MM.1S (cell line): Measurements from ENCODE around the gene SH3D19.

Experiments used
- DNase-seq: peaks from one replicate; pipeline ENCODE4 v3.0.0-alpha.2; 2015
- H2AFZ ChIP-seq: fragments of 300-600 bp; sonication (generic); 2 replicates; pipeline ENCODE4 v1.6.0; 2016; ENCODE audit warnings: antibody characterized with exemption, low read length
- H3F3A ChIP-seq: fragments of 300-600 bp; sonication (generic); 2 replicates; pipeline ENCODE4 v1.6.1; 2016; ENCODE audit warnings: mild to moderate bottlenecking, antibody characterized with exemption, low read length, moderate library complexity, mixed read lengths; ENCODE audit not compliant: insufficient read depth
- H3K27ac ChIP-seq: fragments of 300-600 bp; sonication (generic); 2 replicates; pipeline ENCODE4 v1.5.1; 2016; ENCODE audit warnings: mild to moderate bottlenecking, low read length
- H3K27me3 ChIP-seq: fragments of 300-600 bp; sonication (generic); replicated peaks from 2 replicates; pipeline ENCODE4 v1.6.0; 2016; ENCODE audit warnings: low read length; ENCODE audit not compliant: insufficient read depth
- H3K36me3 ChIP-seq: fragments of 300-600 bp; sonication (generic); replicated peaks from 2 replicates; pipeline ENCODE4 v1.6.1; 2016; ENCODE audit warnings: mild to moderate bottlenecking, low read length, mixed read lengths; ENCODE audit not compliant: insufficient read depth
- H3K4me1 ChIP-seq: fragments of 300-600 bp; sonication (generic); 2 replicates; pipeline ENCODE4 v1.6.1; 2016; ENCODE audit warnings: low read length, mixed read lengths
- H3K4me2 ChIP-seq: fragments of 300-600 bp; sonication (generic); 2 replicates; pipeline ENCODE4 v1.6.0; 2016; ENCODE audit warnings: low read depth, low read length
- H3K4me3 ChIP-seq: fragments of 300-600 bp; sonication (generic); 2 replicates; pipeline ENCODE4 v1.5.1; 2016; ENCODE audit warnings: low read length, mixed read lengths
- H3K79me2 ChIP-seq: fragments of 300-600 bp; sonication (generic); 2 replicates; pipeline ENCODE4 v1.6.1; 2016; ENCODE audit warnings: mixed run types, low read length, mixed read lengths
- H3K9ac ChIP-seq: fragments of 300-600 bp; sonication (generic); 2 replicates; pipeline ENCODE4 v1.6.1; 2016; ENCODE audit warnings: low read length, mixed read lengths
- H3K9me2 ChIP-seq: fragments of 300-600 bp; sonication (generic); replicated peaks from 2 replicates; pipeline ENCODE4 v1.6.1; 2016; ENCODE audit warnings: mild to moderate bottlenecking, low read length, mixed read lengths; ENCODE audit not compliant: insufficient read depth
- H3K9me3 ChIP-seq: fragments of 300-600 bp; sonication (generic); replicated peaks from 2 replicates; pipeline ENCODE4 v1.6.1; 2016; ENCODE audit warnings: mild to moderate bottlenecking, low read length, mixed read lengths; ENCODE audit not compliant: insufficient read depth
- H4K20me1 ChIP-seq: fragments of 300-600 bp; sonication (generic); 2 replicates; pipeline ENCODE4 v1.6.1; 2016; ENCODE audit warnings: mild to moderate bottlenecking, low read length, moderate library complexity, mixed read lengths; ENCODE audit not compliant: insufficient read depth
- EZH2 ChIP-seq: fragments of 300-600 bp; sonication (generic); optimal IDR thresholded peaks from 2 replicates; pipeline ENCODE3; 2017; ENCODE audit warnings: low read depth, mild to moderate bottlenecking, antibody characterized with exemption, low read length, mixed read lengths
- EZH2phosphoT487 ChIP-seq: fragments of 300-600 bp; sonication (generic); IDR thresholded peaks from 2 replicates; pipeline ENCODE4 v1.6.1; 2018; ENCODE audit warnings: antibody characterized with exemption, low read length
- TF ChIP-seq, protein P1 (sequence below): fragments of 300-600 bp; sonication (generic); IDR thresholded peaks from 2 replicates; pipeline ENCODE4 v1.5.1; 2016; ENCODE audit warnings: antibody characterized with exemption, low read length, mixed read lengths

SH3D19 gene

DNA sequence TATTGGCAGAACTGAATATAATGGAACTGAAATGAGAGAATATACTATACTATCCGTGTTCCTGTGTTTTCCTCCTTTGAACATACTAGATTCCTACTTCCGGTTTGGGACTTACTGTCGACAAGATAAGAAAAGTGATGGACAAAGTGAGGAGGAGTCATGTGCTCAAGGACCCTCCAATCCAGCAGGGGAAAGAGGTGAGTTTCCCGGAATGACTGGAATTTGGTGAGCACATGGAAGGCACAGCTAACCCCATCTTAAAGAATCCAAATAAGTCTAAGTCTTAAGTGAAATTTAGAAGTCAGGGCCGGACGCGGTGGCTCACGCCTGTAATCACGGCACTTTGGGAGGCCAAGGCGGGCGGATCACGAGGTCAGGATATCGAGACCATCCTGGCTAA is 36.6 kb upstream of the SH3D19 start:
- no peaks in the 10 kb centered on the region for H3K36me3 ChIP-seq
- no peak overlapping the region for H3K27ac ChIP-seq
- H3K4me2 ChIP-seq: no peak overlapping the region
- no peak overlapping the region for H3K4me3 ChIP-seq
- TF ChIP-seq, protein P1, sequence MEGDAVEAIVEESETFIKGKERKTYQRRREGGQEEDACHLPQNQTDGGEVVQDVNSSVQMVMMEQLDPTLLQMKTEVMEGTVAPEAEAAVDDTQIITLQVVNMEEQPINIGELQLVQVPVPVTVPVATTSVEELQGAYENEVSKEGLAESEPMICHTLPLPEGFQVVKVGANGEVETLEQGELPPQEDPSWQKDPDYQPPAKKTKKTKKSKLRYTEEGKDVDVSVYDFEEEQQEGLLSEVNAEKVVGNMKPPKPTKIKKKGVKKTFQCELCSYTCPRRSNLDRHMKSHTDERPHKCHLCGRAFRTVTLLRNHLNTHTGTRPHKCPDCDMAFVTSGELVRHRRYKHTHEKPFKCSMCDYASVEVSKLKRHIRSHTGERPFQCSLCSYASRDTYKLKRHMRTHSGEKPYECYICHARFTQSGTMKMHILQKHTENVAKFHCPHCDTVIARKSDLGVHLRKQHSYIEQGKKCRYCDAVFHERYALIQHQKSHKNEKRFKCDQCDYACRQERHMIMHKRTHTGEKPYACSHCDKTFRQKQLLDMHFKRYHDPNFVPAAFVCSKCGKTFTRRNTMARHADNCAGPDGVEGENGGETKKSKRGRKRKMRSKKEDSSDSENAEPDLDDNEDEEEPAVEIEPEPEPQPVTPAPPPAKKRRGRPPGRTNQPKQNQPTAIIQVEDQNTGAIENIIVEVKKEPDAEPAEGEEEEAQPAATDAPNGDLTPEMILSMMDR: no peak
- TF ChIP-seq EZH2phosphoT487: no peak
- no peak for TF ChIP-seq EZH2
- H3K9me2 ChIP-seq: no peaks in the 10 kb centered on the region
- no peaks in the 10 kb centered on the region for H3K9me3 ChIP-seq
- no peaks in the 10 kb centered on the region for H4K20me1 ChIP-seq
- no peaks in the 10 kb centered on the region for H3F3A ChIP-seq
- no peak overlapping the region for H3K9ac ChIP-seq
- no peaks in the 10 kb centered on the region for H3K27me3 ChIP-seq
- no peaks in the 10 kb centered on the region for H3K4me1 ChIP-seq
- no peaks in the 10 kb centered on the region for H3K79me2 ChIP-seq
- DNase-seq: no peak
- H2AFZ ChIP-seq: no peak overlapping the region

DNA sequence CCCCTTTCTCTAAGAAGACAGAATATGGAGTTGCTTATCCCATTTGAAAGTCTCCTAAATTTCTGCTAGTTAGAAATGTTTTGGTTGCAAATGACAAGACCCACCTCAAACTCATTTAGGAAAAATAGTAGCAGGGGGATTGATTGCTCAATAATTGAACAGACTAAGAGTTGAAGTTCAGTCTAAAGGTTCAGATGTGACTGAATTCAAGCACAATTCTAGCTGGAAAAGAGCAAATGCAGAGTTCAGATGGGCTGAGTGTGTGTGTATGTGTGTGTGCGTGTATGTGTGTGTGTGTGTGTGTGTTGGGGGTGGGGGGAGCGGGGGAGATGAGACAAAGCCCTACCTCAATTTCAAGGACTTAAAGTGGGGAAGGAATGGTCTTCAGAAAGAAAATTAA is 35.7 kb upstream of the SH3D19 start:
- Histone ChIP-seq H2AFZ (no peak overlapping the region), H3K4me1 (no peaks in the 10 kb centered on the region), H3K9me2 (no peaks in the 10 kb centered on the region), H3K27me3 (no peaks in the 10 kb centered on the region), H3K79me2 (no peaks in the 10 kb centered on the region), H3K4me2 (no peak overlapping the region), H3K9ac (no peak overlapping the region), H4K20me1 (no peaks in the 10 kb centered on the region), H3K27ac (no peak overlapping the region), H3K9me3 (no peaks in the 10 kb centered on the region), H3K36me3 (no peaks in the 10 kb centered on the region), H3K4me3 (no peak overlapping the region), H3F3A (no peaks in the 10 kb centered on the region)
- no peak for DNase-seq
- no peak for TF ChIP-seq EZH2phosphoT487
- no peak for TF ChIP-seq EZH2
- TF ChIP-seq, protein P1: no peak

DNA sequence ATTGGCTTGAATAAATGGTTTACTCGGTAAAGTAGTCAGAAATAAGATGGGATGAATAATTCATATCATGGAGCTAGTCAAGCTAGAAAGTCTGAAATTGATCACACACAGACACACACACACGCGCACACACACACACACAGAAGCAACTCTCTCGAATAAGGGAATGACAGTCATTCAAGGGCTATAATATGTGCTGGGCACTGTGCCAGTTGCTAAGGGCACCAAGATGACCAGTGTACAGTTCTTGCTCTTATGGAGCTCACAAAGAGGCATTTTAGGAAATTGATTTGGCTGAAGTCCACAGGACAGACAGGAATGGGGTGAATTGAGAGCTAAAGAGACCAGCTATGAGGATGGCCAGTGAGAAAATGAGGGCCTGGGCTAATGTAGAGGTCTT is 34.2 kb upstream of the SH3D19 start:
- Histone ChIP-seq H3K79me2 (no peaks in the 10 kb centered on the region), H3F3A (no peaks in the 10 kb centered on the region), H3K9me2 (no peaks in the 10 kb centered on the region), H3K36me3 (no peaks in the 10 kb centered on the region), H3K27ac (no peak overlapping the region), H3K4me2 (no peak overlapping the region), H3K9me3 (no peaks in the 10 kb centered on the region), H3K9ac (no peak overlapping the region), H3K27me3 (no peaks in the 10 kb centered on the region), H4K20me1 (no peaks in the 10 kb centered on the region), H2AFZ (no peak overlapping the region), H3K4me1 (no peaks in the 10 kb centered on the region), H3K4me3 (no peak overlapping the region)
- DNase-seq: no peak
- no peak for TF ChIP-seq EZH2phosphoT487
- TF ChIP-seq, protein P1: no peak
- no peak for TF ChIP-seq EZH2

DNA sequence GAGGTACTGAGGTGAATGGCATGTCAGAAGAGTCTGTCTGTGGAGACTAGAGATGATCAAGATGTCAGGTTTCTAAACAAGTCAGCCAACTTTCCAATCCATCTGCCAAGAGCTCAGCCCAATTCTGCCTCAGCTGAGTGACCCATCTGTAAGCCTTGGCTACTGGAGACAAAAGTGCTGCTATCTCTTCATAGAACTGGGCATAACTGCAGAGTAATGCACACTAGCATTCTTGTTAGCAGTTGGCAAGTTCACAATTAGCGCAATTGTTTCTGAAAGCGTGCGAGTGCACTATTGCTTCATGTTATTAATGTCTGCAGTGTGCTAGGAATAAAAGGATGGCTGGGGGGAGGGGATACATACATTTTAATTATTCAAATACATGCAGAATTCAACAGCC is 32.9 kb upstream of the SH3D19 start:
- no peak overlapping the region for H3K4me3 ChIP-seq
- no peaks in the 10 kb centered on the region for H3K27me3 ChIP-seq
- no peak overlapping the region for H3K4me2 ChIP-seq
- H2AFZ ChIP-seq: no peak overlapping the region
- no peak for DNase-seq
- no peak overlapping the region for H3K9ac ChIP-seq
- H3K9me3 ChIP-seq: no peaks in the 10 kb centered on the region
- no peaks in the 10 kb centered on the region for H4K20me1 ChIP-seq
- no peaks in the 10 kb centered on the region for H3F3A ChIP-seq
- H3K79me2 ChIP-seq: no peaks in the 10 kb centered on the region
- H3K9me2 ChIP-seq: no peaks in the 10 kb centered on the region
- H3K36me3 ChIP-seq: no peaks in the 10 kb centered on the region
- no peak overlapping the region for H3K27ac ChIP-seq
- TF ChIP-seq EZH2phosphoT487: no peak
- no peak for TF ChIP-seq EZH2
- TF ChIP-seq, protein P1: no peak
- H3K4me1 ChIP-seq: no peaks in the 10 kb centered on the region
